NCI-H774 (cell line): ENCODE results near the gene NXN.
A peak's percentile ranks its signal among the peaks of the same experiment; 100 is the strongest.

ENCODE experiments used
- DNase-seq: peaks from one replicate; lab custom pipeline; 2025; lab: John Stamatoyannopoulos, UW

NXN gene

DNA sequence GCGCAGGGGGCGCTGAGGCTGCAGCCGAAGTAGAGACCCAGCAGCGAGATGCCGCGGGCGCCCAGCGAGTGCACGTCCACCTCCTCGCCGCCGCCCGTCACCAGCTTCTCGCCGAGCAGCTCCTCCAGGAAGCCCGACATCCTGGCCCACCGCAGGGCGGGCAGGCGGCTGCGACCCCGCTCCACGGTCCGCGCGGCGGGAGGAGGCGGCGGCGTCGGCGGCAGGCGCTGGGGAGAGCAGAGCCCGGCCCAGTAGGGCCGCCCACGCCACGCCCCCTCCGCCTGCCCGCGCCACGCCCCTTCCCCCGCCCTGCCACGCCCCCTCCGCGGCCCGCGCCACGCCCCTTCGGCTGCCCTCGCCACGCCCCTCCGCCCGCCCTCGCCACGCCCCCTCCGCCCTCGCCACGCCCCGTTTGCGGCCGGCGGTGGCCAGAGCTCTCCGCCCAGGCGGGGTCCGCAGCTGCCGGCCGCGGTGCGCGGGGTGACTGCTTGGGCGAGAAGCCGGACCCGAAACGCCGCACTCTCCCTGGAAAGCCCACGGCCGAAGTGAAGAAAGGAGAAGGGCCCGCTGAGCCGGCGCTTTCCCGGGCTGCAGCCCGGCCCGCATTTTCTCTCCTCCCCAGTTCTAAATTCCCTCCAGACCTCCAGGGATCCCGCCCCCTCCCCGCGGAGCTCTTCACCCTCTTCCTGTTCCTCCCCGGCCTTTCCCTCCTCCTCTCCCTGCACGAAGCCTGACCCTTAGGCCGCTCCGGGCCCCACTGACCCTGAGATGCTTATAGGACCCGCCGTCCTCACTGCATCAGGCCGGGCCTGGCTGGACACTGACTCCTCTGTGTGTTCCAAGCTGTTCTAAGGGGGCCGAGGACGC is at the start of gene NXN:
TSS of gene NXN (minus strand) at position 238 of the 867 bp plus-strand sequence.
- peak; percentile 53 for DNase-seq

DNA sequence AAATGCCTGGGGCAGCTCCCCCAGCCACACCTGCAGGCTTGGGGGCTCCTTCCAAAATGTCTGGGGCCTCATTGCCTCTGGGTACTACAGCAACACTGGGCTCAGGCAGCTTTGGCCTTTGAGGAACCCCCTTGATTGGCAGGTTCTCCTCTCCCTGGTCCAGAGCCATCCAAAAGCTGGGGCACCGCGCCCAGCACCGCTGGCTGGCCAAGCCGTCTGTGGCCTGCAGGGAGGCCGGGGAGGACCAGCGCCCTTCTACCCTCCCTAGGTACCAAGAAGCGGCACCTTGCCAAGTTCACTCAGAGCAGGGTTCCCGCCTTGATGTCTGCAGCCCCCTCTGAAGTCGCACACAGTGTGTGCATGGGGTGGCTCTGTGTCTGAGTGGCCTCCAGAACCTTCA is 47.5 kb upstream of the NXN start:
- no peak for DNase-seq

DNA sequence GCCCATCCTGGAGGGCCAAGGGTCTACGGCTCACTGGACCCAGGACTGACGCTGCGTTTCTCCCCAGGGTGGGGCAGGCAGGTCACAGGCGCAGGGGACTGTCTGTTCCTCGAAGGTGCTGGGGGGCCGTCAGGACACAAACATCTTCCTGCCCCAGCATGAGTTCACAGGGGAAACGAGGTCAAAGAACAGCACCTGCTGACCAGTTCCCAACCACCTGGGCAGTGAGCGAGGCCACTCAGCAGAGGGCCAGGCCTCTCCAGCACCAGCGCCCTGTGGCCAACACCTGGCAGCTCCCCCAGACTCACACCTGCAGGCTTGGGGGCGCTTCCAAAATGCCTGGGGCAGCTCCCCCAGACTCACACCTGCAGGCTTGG is 47.0 kb upstream of the NXN start:
- DNase-seq: no peak

DNA sequence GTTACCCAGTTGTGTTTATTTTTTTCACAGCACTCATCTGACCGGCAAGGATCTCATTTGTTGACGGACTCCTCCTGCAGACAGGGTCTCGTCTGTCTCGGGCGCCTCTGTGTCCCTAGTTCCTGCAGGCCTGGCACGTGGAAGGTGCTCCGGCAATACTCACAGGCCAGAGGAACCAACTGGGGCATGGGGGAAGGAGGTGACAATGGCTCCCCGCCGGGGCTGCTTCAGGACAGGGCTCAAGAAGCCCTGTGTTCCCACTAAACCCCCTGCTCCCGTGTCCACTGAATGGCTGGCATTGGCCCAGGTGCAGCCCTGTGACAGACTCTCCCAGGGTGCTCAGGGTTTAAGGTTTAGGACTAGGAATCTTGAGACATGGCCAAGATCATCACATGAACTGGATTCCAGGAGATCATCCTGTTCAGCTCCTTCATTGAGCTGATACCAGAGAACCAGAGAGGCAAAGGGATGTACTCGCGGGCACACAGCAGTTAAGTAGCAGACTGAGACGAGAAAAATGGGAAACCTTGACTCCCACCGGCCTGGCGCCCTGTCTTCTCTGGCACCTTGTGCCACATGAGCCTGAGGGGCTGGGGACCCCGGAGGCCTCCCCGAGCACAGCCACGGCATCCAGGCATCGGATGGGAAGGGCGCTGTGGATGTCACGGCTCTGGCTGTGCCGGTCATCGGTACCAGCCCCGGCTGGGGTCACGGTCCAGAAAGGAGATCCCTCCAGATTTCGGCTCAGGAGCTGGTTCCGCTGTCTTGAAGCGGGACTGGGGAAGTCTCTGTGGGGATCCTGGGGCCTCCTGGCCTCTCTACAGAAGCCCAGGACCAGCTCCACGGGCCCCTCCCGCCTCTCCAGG is 46.4 kb upstream of the NXN start:
- no peak for DNase-seq

DNA sequence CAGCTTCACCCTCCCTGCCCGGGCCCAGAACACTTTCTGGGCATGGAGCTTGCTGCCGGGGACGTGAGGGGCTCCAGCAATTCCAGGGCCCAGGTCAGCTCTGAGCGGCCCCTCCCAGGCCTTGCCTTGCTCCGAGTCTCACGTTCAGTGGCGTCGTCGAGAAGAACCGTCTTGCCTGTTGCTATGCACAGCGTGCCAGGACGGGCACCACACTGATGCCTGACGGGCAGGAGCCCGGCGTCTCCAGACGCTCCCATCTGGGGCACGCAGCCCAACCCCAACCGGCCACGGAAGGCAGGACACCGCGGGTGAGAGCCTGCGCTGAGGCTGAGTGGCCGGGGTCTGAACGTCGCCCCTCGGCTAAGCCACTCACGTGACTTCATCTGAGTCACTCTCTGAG is 44.5 kb upstream of the NXN start:
- DNase-seq: no peak

DNA sequence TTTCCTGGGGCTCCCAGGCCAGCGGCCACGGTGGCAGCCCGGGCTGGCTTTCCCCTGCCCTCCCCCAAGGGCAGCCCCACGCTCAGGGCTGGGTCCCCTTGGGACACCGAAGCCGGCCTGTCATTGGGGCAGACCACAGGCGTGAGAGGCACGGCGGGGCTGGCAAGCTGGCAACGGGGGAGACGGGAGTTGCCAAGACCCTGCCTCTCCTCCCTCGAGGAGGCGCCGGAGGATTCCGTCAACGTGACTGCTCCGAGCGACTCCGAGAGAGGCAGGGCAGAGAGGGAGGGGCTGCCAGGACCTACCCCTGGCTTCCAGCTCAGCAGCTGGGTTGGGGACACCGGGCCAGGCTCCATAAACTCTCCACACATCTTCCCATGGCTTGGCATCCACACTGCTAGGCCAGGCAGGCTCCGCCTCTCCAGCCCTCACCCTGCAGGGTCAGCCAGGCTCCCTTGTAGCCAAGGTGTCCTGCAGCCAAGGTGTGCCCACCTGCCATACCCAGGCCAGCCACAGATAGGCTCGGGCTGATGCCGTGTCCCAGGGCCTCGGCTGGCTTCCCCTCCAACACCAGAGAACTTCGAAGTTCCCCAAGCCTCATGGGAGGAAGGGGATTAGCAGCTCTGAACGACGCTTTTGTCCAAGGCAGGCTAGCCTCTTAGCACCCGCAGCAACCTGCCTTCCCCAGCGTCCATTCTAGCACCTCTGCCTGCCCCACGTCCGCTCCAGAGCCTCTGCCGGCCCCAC is 42.9 kb upstream of the NXN start:
- no peak for DNase-seq

DNA sequence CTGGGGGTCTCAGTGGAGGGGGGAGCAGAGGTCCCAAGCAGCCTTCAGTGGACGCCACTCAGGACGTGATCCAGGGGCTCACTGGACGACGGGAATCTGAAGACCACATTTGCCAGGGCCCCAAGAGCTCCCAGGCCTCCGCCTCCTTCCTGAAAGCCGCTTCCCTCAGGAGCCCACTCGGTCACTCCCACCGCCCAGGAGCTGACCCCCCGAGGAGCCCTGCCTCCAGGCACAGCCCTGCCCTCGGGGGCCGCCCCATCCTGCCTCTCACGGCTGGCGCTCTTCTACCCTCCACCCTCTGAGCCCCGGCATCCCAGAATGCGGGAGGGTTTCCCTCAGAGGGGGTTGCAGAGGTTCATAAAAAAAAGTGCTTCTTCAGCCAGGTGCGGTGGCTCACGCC is 41.6 kb upstream of the NXN start:
- no peak for DNase-seq

DNA sequence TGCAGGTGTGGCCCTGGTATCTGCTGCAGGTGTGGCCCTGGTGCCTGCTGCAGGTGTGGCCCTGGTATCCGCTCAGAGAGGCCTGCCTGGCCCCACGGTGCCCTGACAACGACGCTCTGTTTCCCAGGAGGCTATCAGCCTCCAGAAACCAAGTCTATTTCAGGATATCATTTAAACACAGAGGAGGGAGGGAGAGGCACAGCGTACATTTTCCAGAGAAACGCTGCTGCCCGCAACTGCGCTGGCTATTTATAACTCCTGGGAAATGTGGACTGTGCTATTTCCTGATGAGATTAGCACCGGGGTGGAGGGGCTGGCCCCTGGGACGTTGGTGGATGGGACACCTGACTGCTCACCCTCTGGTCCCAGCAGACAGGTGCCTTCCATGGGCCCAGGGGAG is 39.9 kb upstream of the NXN start:
- DNase-seq: no peak

DNA sequence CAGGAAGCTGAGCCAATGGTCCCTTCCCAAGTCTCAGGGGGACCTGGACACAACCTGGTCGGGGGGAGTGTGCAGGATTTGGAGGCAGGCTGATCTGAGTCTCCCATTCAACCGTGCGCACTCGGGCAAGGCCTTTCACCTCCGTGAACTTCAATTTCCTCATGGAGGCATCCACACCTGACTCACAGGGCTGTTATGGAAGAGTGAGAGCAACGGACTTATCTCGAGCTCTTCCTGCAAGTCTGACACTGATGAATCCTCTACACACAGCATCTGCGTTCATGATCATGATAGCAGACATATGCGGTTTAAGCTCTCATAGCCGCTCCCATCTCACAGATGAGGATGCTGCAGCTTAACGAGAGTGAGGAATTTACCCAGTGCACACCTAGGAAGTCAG is 39.0 kb upstream of the NXN start:
- no peak for DNase-seq

DNA sequence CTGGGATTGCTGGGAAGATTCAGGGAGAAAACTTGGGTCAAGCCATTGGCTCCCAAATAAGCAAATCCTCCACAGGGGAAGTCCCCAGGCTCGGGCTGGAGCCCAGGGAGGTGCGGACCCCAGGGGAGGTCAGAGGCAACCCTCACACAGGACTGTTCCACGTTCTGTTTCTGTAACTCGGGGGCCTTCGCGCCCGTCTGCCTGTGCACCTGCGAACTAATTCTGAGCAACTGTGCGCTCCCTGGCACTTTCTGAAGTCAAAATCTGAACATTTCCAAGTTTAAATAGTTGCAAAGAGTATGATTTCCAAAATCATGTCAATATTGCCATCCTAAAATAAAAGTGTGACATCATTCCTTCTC is 34.1 kb upstream of the NXN start:
- no peak for DNase-seq

DNA sequence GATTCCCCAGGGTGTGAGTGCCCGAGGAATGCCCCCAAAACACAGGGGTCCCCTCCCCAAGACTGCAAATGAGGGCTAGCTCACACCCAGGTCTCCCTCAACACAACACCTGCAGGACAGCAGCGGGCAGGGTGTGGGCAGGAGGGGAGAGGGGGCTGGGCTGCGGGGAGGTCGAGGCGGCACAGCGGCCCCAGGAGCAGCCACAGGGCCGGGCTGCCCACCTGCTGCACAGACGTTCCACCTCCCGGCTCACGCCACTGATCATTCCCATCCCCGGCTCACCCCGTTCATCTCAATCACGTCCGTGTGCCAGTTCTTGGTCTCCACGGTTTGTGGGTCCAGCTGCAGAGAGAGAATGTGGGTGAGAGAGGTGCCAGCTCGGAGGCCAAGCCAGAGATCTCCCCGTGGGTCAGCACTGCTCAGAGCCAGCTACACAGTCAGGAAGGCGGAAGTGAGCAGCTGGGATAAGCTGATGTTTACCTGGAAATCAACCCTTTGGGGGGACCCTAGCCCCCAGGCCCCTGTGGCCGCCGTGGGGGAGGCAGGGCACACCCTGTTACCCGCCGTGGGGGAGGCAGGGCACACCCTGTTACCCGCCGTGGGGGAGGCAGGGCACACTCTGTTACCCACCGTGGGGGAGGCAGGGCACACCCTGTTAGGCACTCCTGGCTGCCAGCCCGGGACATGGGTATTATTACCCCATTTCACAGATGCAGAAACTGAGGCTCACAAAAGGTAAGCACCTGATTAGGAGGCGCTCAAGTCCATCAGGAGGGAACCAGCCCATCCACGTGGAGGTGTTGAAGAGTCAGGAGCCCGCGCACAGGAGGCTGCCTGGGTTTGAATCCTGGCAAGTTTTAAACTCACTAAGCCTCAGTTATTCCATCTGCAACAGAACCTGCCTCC is 33.5 kb upstream of the NXN start:
- DNase-seq: no peak

DNA sequence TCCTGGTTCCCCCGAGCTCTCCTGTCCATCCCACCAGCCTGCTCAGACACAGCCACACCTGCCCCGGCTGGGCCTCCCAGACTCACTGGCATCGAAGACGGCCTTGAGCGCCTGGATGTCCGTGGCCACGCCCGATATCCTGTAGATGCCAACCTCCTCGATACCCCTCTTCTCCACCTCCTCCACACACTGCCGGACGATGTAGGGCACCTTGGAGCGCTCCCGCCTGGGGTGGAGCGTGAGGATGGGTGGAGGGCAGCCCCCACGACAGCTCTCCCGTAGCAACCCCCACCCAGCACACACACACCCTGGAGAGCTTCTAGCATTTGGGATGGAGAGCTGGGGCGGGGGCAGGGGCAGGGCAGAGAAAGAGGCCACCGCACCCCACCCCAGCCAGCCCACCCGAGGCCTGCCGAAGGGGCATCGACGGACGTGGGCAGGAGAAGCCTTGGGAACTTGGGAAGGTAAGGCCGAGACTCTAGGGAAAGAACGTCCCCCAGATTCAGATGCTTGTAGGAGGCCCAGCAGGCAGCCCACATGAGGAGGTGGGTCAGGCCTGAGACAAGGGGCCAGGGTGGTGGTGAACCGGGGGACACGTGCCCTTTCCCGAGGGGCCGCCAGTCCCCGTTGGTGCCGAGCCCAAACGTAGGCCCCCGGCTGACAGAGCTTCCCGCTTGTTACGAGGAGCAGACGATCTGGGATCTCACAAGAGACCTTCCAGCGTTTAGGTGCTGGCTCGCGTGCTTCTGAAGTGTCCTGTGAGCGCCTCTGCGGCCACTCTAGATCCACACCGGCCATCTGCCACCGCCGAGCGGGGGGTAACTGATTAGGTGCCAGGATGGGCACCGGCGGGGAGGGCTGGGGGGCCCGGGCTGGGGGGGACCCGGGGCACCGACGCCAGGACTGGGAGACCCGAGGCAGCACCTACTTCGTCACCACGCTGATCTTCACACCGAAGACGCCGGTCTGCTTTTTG is 32.5 kb upstream of the NXN start:
- DNase-seq: no peak

DNA sequence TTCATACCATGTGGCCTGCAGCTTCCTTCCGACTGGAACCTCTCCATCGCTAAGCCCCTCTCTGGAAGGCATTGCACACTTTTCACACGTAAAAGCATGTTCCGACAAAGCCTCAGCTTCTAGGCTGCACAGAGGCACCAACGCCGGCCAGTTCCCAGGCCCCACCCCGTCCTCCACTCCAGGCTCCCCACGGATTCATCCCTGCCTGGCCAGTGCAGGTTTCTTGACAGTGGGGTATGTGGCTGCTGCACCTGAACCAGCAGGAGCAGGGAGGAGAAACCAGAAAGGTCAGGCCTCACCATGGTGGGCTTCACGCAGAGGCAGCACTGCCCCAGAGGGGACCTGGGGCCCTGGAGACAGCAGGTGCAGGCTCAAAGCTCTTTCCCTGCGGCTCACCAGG is 31.6 kb upstream of the NXN start:
- DNase-seq: no peak

DNA sequence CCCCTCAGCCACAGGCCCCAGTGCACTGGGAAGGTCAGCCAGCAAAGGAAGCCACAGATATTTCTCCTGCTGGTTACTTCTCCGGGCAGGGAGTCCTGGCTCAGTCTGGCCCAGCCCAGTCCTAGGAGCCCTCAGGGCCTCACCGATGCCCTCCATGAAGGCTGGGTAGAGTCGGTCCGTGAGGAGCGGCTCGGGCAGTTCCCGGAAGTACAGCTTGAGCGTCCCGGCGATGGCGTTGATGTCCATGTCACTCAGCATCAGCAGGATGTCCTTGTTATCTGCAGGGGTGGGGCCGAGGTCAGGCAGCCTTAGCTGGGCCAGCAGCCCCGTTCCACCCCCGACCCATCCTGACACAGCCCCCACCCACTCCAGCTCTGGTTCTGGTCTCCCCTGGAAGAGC is 31.0 kb upstream of the NXN start:
- no peak for DNase-seq

DNA sequence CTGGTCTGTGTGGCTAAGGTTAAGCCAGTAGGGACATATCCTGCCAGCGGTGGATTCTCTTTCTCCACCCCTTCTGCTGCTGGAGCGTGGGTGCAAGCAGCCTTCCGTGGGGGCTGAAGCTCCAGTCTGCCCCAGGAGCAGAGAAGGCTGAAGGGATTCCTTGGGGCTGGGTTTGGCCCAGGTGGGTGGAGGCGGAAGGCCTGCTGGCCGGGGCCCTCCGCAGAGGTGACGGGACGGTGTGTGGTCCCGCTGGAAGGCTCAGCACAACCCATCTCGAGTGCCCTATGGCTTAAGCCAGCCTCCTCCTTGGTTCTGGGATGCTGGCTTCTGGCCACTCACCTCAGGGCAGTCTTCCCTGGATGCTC is 30.5 kb upstream of the NXN start:
- DNase-seq: no peak

DNA sequence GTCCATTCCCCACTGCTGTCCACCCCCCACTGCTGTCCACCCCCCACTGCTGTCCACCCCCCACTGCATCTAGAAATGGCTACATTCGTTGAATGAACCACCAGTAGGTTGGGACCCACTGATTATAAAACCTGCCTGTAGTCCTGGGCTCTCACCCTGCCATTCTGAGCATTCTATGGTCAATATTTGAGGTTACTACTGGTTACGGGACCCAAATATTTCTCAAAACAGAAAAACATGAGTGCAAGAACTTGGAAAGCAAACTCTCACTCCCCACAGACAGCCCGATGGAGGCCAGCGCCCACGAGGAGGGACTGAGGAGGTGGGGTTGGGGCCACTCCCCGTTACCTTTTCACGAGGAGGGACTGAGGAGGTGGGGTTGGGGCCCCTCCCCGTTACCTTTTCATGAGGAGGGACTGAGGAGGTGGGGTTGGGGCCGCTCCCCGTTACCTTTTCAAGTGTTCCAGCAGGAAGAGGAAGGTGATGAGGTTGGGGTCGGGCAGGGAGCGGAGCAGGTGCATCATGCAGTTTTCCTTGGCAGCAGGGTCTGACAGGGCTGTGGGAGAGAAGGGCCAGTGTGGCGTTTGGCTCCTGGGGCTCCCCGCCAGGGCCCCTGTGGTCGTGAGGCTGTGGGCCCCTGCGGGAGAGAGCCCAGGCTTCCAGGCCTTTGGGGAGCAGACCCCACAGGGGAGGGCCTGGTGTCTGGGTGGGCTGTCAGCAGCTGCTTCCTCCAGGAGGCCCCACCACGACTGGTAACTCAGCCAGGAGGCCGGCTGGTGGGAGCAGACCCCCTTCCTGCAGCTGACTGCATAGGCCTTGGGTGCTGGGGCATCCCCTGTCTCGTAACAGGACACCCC is 29.9 kb upstream of the NXN start:
- DNase-seq: no peak

DNA sequence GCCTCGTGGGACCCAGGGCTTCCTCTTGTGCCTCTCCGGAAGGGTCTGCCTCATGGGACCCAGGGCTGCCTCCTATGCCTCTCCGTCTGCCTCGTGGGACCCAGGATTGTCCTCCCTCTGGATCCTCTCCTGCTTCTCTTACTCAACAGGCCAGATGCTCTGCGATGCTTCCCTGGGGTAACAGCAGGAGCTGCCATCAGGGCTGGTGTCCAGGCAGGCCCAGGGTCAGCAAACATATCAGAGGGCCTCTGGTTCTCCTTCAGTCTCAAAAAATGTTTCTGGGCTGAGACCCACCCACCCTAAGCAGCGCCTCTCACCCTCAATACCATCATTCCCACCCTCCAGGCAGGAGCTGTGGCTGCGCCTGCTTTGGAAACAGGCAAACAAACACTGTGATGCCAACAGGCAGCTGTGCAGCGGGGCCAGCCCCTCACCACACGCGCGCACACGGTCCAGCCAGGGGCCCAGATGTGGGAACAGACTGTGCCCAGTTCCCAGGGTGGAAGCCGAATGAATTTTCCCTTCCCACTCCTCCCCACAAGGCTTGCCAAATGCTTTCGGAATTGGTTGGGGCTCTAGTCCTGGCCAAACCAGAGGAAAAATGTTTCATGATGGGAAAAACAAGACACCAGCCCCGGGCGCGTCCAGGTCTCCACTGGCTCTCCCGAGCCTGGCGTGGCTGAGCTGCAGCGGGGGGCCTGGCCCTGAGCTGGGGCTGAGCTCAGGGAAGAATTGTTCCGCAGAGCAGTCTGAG is 28.6 kb upstream of the NXN start:
- DNase-seq: no peak

DNA sequence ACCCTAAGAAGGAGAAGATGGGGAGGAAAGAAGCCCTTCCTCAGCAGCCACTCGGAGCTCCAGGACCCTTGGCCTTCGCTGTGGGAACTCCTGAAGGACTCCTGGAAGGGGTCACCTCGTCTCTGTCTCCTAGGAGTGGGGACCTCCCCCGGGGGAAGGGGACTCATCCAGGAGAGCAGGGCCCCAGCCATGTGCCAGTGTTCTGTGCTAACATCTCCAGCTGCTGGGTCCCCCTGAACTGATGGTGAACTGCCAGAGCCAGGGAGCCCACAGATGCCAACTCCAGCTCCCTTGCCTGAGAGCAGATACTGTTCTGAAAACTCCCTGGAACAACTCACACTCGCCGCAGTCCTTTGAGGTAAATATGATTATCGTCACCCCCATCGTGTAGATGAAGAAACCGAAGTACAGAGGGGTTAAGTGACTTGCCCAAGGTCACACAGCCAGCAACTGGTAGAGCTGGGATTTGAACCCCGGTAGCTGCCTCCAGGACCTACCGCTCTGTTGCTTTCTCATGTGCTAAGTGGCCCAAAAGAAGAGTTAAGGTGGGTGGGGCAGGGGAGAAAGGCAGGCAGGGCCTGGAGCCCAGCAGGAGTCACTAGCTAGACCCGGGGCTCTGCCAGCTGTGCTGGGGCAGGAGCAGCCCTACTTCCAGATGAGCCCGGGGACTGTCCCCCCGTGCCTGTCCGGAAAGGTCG is 27.9 kb upstream of the NXN start:
- DNase-seq: no peak
